ENCODE data around the gene F3.

DNA sequence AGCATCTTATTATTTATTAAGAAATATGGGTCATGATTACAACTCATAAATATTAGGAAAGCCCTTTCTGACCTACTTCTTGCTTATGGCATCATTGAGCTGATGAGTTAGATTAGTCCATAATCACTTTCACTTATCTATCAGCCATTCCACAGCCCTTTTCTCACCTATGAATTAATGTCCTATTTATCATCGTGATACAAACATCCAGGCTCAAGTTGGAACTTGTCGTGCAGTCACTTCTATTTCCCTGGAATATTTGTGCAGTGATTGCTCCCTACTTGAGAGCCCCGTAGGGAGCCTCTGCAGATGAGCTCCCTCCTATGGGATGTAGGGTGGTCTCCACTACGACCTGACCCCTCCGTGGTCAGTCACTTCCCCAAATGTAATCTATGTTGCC lies 8.1 kb upstream of the F3 start:
- TF ChIP-seq, protein P1, sequence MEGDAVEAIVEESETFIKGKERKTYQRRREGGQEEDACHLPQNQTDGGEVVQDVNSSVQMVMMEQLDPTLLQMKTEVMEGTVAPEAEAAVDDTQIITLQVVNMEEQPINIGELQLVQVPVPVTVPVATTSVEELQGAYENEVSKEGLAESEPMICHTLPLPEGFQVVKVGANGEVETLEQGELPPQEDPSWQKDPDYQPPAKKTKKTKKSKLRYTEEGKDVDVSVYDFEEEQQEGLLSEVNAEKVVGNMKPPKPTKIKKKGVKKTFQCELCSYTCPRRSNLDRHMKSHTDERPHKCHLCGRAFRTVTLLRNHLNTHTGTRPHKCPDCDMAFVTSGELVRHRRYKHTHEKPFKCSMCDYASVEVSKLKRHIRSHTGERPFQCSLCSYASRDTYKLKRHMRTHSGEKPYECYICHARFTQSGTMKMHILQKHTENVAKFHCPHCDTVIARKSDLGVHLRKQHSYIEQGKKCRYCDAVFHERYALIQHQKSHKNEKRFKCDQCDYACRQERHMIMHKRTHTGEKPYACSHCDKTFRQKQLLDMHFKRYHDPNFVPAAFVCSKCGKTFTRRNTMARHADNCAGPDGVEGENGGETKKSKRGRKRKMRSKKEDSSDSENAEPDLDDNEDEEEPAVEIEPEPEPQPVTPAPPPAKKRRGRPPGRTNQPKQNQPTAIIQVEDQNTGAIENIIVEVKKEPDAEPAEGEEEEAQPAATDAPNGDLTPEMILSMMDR (IDR thresholded peaks at IDR 0.05; ENCODE audit: insufficient read depth, low read length): no peak
- TF ChIP-seq GABPA (IDR thresholded peaks at IDR 0.05; ENCODE audit: low read depth): no peak
- no peak for TF ChIP-seq SPI1 (IDR thresholded peaks at IDR 0.05; ENCODE audit: borderline replicate concordance, low read depth)
- TF ChIP-seq, protein P2, sequence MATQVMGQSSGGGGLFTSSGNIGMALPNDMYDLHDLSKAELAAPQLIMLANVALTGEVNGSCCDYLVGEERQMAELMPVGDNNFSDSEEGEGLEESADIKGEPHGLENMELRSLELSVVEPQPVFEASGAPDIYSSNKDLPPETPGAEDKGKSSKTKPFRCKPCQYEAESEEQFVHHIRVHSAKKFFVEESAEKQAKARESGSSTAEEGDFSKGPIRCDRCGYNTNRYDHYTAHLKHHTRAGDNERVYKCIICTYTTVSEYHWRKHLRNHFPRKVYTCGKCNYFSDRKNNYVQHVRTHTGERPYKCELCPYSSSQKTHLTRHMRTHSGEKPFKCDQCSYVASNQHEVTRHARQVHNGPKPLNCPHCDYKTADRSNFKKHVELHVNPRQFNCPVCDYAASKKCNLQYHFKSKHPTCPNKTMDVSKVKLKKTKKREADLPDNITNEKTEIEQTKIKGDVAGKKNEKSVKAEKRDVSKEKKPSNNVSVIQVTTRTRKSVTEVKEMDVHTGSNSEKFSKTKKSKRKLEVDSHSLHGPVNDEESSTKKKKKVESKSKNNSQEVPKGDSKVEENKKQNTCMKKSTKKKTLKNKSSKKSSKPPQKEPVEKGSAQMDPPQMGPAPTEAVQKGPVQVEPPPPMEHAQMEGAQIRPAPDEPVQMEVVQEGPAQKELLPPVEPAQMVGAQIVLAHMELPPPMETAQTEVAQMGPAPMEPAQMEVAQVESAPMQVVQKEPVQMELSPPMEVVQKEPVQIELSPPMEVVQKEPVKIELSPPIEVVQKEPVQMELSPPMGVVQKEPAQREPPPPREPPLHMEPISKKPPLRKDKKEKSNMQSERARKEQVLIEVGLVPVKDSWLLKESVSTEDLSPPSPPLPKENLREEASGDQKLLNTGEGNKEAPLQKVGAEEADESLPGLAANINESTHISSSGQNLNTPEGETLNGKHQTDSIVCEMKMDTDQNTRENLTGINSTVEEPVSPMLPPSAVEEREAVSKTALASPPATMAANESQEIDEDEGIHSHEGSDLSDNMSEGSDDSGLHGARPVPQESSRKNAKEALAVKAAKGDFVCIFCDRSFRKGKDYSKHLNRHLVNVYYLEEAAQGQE (IDR thresholded peaks at IDR 0.05; ENCODE audit: insufficient replicate concordance, low read depth): no peak

All from HL-60 (cell line).